Kasumi-1 (cell line): ENCODE measurements around the gene LOXHD1.

Source experiments
- DNase-seq, 2 experiments: peaks; one replicate each; lab custom pipeline; 2025; lab: John Stamatoyannopoulos, UW

The LOXHD1 gene

GRCh38 chr18:46477425-46478011 lies 179.5 kb downstream of the LOXHD1 start:
- no peak for DNase-seq

- DNase-seq, result no peak
Measured at GRCh38 chr18:46475390-46475752, 181.6 kb downstream of the LOXHD1 start.

- DNase-seq, result no peak
Measured at GRCh38 chr18:46474487-46475389, 182.3 kb downstream of the LOXHD1 start.

GRCh38 chr18:46471809-46472498 lies 185.1 kb downstream of the LOXHD1 start:
- no peak for DNase-seq

- no peak for DNase-seq
Measured at GRCh38 chr18:46470714-46471113, 186.3 kb downstream of the LOXHD1 start.

- no peak for DNase-seq
Measured at GRCh38 chr18:46469186-46469915, 187.7 kb downstream of the LOXHD1 start.

GRCh38 chr18:46468426-46469180 lies 188.4 kb downstream of the LOXHD1 start:
- no peak for DNase-seq

- no peak for DNase-seq
Measured at GRCh38 chr18:46466234-46467160, 190.5 kb downstream of the LOXHD1 start.

- no peak for DNase-seq
Measured at GRCh38 chr18:46464926-46465655, 191.9 kb downstream of the LOXHD1 start.

- no peak for DNase-seq
Measured at GRCh38 chr18:46462523-46462922, 194.5 kb downstream of the LOXHD1 start.

- DNase-seq, result no peak
Measured at GRCh38 chr18:46461993-46462392, 195.0 kb downstream of the LOXHD1 start.

- no peak for DNase-seq
Measured at GRCh38 chr18:46460754-46461153, 196.3 kb downstream of the LOXHD1 start.

- DNase-seq, result no peak
Measured at GRCh38 chr18:46459789-46460455, 197.1 kb downstream of the LOXHD1 start.

GRCh38 chr18:46458472-46458871 lies 198.5 kb downstream of the LOXHD1 start:
- DNase-seq, result no peak

GRCh38 chr18:46456691-46457090 lies 200.3 kb downstream of the LOXHD1 start:
- no peak for DNase-seq

GRCh38 chr18:46452820-46453219 lies 204.2 kb downstream of the LOXHD1 start:
- no peak for DNase-seq

- DNase-seq, result no peak
Measured at GRCh38 chr18:46449499-46449898, 207.5 kb downstream of the LOXHD1 start.

- no peak for DNase-seq
Measured at GRCh38 chr18:46449033-46449432, 208.0 kb downstream of the LOXHD1 start.

- no peak for DNase-seq
Measured at GRCh38 chr18:46448347-46448746, 208.7 kb downstream of the LOXHD1 start.
